BJ (cell line): ENCODE data around the gene RADIL. TPM values are rescaled to one million over a fixed set of nuclear protein-coding genes. Genes with fewer than 3 reads are reported as not detected.

Source experiments
- CTCF ChIA-PET: fragments of 350-600 bp; formaldehyde crosslinking; extraction: SDS; loops from one replicate; lab custom pipeline; 2021; ENCODE audit warnings: antibody characterized with exemption, inconsistent platforms; lab: Yijun Ruan, JAX
- POLR2A ChIA-PET: fragments of 300-600 bp; sonication (Branson Sonifier 250); formaldehyde crosslinking; extraction: SDS; loops from one replicate; lab custom pipeline; 2021; ENCODE audit warnings: antibody characterized with exemption; lab: Charles Lee
- DNase-seq: peaks from one replicate; pipeline ENCODE4 v3.0.0-alpha.2; 2011; ENCODE audit warnings: low read depth
- H3K27me3 ChIP-seq: 2 replicates; pipeline ENCODE4 v1.6.0; 2011; ENCODE audit warnings: low read length; ENCODE audit not compliant: control insufficient read depth, insufficient read depth
- H3K36me3 ChIP-seq: 2 replicates; pipeline ENCODE4 v1.5.1; 2011; ENCODE audit warnings: low read length; ENCODE audit not compliant: control insufficient read depth, insufficient read depth
- H3K4me3 ChIP-seq: 2 replicates; pipeline ENCODE4 v1.5.1; 2011; ENCODE audit warnings: low read depth, mild to moderate bottlenecking, control low read depth, low read length
- polyA plus RNA-seq: library from polyadenylated mRNA; depleted of rRNA; stranded (reverse); fragments of >200 nt; gene quantifications from 2 replicates; pipeline ENCODE4 v1.2.3, GENCODE V29; 2011
- TF ChIP-seq, protein P1 (sequence below): IDR thresholded peaks from 2 replicates; pipeline ENCODE4 v1.5.1; 2011; ENCODE audit warnings: low read depth, mild to moderate bottlenecking, control low read depth, inconsistent platforms, low read length, moderate library complexity; ENCODE audit not compliant: insufficient read depth

The RADIL gene
- polyA plus RNA-seq, 1 experiment = 1.2 TPM

DNA sequence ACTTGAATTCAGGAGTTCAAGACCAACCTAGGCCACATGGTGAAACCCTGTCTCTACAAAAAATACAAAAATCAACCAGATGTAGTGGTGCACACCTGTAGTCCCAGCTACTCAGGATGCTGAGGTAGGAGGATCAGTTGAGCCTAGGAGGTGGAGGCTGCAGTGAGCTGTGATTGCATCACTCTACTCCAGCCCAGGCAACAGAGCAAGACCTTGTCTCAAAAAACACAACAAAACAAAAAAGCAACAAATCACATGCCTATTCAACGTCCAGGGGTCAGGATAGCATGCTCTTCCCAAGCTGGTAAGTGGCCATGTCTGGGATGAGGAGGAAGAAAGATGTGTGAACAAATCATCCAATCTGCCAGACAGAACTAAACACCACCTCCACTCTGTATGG is 6.2 kb upstream of the RADIL start:
- H3K27me3 ChIP-seq = no peaks in the 10 kb centered on the region
- no peak overlapping the region for H3K4me3 ChIP-seq
- TF ChIP-seq, protein P1, sequence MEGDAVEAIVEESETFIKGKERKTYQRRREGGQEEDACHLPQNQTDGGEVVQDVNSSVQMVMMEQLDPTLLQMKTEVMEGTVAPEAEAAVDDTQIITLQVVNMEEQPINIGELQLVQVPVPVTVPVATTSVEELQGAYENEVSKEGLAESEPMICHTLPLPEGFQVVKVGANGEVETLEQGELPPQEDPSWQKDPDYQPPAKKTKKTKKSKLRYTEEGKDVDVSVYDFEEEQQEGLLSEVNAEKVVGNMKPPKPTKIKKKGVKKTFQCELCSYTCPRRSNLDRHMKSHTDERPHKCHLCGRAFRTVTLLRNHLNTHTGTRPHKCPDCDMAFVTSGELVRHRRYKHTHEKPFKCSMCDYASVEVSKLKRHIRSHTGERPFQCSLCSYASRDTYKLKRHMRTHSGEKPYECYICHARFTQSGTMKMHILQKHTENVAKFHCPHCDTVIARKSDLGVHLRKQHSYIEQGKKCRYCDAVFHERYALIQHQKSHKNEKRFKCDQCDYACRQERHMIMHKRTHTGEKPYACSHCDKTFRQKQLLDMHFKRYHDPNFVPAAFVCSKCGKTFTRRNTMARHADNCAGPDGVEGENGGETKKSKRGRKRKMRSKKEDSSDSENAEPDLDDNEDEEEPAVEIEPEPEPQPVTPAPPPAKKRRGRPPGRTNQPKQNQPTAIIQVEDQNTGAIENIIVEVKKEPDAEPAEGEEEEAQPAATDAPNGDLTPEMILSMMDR = no peak
- no peak for DNase-seq
- ChIA-PET CTCF (no interaction called here), POLR2A (no interaction called here)
- H3K36me3 ChIP-seq = no peaks in the 10 kb centered on the region

DNA sequence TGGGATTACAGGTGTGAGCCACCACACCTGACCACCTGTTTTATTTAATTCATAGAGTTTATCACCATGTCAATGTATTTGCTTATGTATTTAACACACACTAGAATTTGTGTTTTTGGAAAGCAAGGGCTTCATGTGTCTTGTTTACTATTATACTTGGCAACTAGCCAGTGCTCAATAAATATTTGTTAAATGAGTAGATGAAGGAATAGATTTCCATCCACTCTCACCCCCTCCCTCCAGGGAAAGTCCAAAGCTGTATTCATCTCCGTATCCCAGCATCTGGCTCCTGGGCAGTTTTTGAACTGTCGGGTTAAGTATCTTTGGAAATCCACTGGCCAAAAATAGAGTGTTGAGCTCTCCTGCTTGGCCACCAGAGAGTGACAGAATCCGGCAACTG is 4.6 kb upstream of the RADIL start:
- no peak for DNase-seq
- Histone ChIP-seq H3K4me3 (no peak overlapping the region), H3K27me3 (no peaks in the 10 kb centered on the region), H3K36me3 (no peaks in the 10 kb centered on the region)
- ChIA-PET POLR2A (no interaction called here), CTCF (interaction anchor here (1.1 kb wide), 1 partner anchor 90 kb away, joined by 3 read pairs; no protein-coding TSS in a partner anchor)
- TF ChIP-seq, protein P1 = no peak

- Histone ChIP-seq H3K36me3 (no peaks in the 10 kb centered on the region), H3K4me3 (no peak overlapping the region), H3K27me3 (no peaks in the 10 kb centered on the region)
- DNase-seq = no peak
- TF ChIP-seq, protein P1 = no peak
- ChIA-PET POLR2A (no interaction called here), CTCF (interaction anchor here (0.9 kb wide), 1 partner anchor 14 kb away, joined by 3 read pairs; no protein-coding TSS in a partner anchor)
Measured at GRCh38 chr7:4886671-4887070, 3.2 kb upstream of the RADIL start.

- ChIA-PET POLR2A (no interaction called here), CTCF (interaction anchor here (0.6 to 6.1 kb wide), 3 partner anchors 17 to 276 kb away, joined by 3 to 38 read pairs (median 8); no protein-coding TSS in a partner anchor)
Measured at GRCh38 chr7:4885317-4885807, 1.8 kb upstream of the RADIL start.

GRCh38 chr7:4884164-4884563 is 648 bp upstream of the RADIL start:
- POLR2A ChIA-PET = no interaction called here

More at GRCh38 chr7:4885317-4885807, 1.8 kb upstream of the RADIL start:
- DNase-seq = no peak
- H3K4me3 ChIP-seq = no peak overlapping the region
- no peaks in the 10 kb centered on the region for H3K36me3 ChIP-seq
- no peaks in the 10 kb centered on the region for H3K27me3 ChIP-seq
- TF ChIP-seq, protein P1 = no peak

More at GRCh38 chr7:4884164-4884563, 648 bp upstream of the RADIL start:
- H3K4me3 ChIP-seq = no peak overlapping the region
- TF ChIP-seq, protein P1 = no peak
- no peak for DNase-seq
- no peaks in the 10 kb centered on the region for H3K27me3 ChIP-seq
- no peaks in the 10 kb centered on the region for H3K36me3 ChIP-seq
- CTCF ChIA-PET = interaction anchor here (0.6 to 6.1 kb wide), 18 partner anchors 8 to 91 kb away, joined by 3 to 38 read pairs (median 6); no protein-coding TSS in a partner anchor
